Ectodermal cell (in vitro differentiated cells): Measurements from ENCODE around the gene ZBTB7C.

Experiments used
- H3K27ac ChIP-seq: 2 replicates; pipeline ENCODE4 v1.7.0; 2013; ENCODE audit warnings: mild to moderate bottlenecking, low read depth, low read length; ENCODE audit not compliant: insufficient read depth, poor library complexity, severe bottlenecking
- H3K27me3 ChIP-seq: 2 replicates; pipeline ENCODE4 v1.7.0; 2013; ENCODE audit warnings: mild to moderate bottlenecking, low read length; ENCODE audit not compliant: insufficient read depth, control insufficient read depth, poor library complexity, severe bottlenecking
- H3K36me3 ChIP-seq: one replicate; pipeline ENCODE4 v1.7.0; 2013; ENCODE audit warnings: low read length; ENCODE audit not compliant: control insufficient read depth, insufficient read depth
- H3K4me1 ChIP-seq: one replicate; pipeline ENCODE4 v1.7.0; 2013; ENCODE audit warnings: low read length; ENCODE audit not compliant: control insufficient read depth, insufficient read depth
- H3K4me3 ChIP-seq: 2 replicates; pipeline ENCODE4 v1.7.0; 2013; ENCODE audit warnings: low read depth, low read length, control low read depth; ENCODE audit not compliant: insufficient read depth
- H3K9me3 ChIP-seq: 2 replicates; pipeline ENCODE4 v1.7.0; 2013; ENCODE audit warnings: mild to moderate bottlenecking, low read length, moderate library complexity; ENCODE audit not compliant: control insufficient read depth
- WGBS, 2 experiments: methylation state at CpG; one replicate each; pipeline ENCODE4 v1.1.7; 2013; ENCODE audit warnings: missing lambda C conversion rate in 2 of 2; 5-methylcytosine and 5-hydroxymethylcytosine counted together

Gene ZBTB7C

DNA sequence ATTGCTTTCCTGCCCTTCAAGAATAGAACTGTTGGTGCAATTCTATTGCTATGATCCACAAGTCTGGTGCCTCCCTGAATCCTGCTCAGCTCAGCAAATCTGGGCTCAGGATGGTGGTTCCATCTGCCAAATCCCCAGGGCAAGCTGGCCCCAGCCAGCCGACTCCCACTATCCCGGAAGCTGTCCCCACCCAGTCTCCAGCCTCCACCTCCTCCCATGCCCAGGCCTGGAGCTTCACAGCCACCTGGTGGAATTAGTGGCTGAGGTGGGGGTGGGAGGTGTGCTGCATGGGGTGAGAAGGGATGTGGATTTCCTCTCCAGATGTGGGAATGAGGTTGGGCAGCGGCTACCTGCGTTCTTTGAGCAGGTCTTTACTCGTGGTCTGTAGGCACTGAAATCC is 359.4 kb downstream of the ZBTB7C start:
- H3K36me3 ChIP-seq, result no peaks in the 10 kb centered on the region
- no peak overlapping the region for H3K4me3 ChIP-seq
- 90 to 91% methylated on average over 5 of the region's 5 CpGs for WGBS, 2 experiments
- H3K9me3 ChIP-seq, result no peaks in the 10 kb centered on the region
- peaks cover 3% of the 10 kb centered on the region for H3K4me1 ChIP-seq
- no peaks in the 10 kb centered on the region for H3K27me3 ChIP-seq
- H3K27ac ChIP-seq, result no peak overlapping the region

- WGBS, 2 experiments, result 85 to 97% methylated on average over 3 of the region's 3 CpGs
Measured at GRCh38 chr18:48048251-48048650, 360.9 kb downstream of the ZBTB7C start.

GRCh38 chr18:48046843-48047242 is 362.3 kb downstream of the ZBTB7C start:
- Histone ChIP-seq H3K9me3 (no peaks in the 10 kb centered on the region), H3K27ac (no peak overlapping the region), H3K27me3 (no peaks in the 10 kb centered on the region), H3K4me1 (no peaks in the 10 kb centered on the region), H3K4me3 (no peak overlapping the region), H3K36me3 (no peaks in the 10 kb centered on the region)
- 89 to 90% methylated on average over 5 of the region's 5 CpGs for WGBS, 2 experiments

More at GRCh38 chr18:48048251-48048650, 360.9 kb downstream of the ZBTB7C start:
- Histone ChIP-seq H3K36me3 (no peaks in the 10 kb centered on the region), H3K27ac (no peak overlapping the region), H3K9me3 (no peaks in the 10 kb centered on the region), H3K4me1 (no peaks in the 10 kb centered on the region), H3K4me3 (no peak overlapping the region), H3K27me3 (no peaks in the 10 kb centered on the region)

DNA sequence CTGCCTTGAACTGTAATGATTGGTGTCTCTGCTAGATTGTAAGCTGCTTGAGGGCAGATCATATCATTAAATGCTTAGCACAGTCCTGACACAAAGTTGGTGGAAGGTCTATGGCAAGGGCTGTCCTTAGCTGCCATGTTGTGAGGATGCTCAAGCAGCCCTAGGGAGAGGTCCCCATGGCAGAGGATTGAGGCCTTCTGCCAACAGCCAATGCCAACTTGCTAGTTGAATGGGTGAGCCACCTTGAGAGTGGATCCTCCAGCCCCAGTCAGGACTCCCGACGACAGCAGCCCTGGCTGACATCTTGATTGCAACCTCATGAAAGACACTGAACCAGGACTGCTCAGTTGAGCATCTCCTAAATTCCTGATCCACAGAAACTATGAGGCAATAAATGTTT is 363.4 kb downstream of the ZBTB7C start:
- H3K27me3 ChIP-seq, result no peaks in the 10 kb centered on the region
- no peaks in the 10 kb centered on the region for H3K9me3 ChIP-seq
- no peaks in the 10 kb centered on the region for H3K4me1 ChIP-seq
- H3K36me3 ChIP-seq, result no peaks in the 10 kb centered on the region
- H3K4me3 ChIP-seq, result no peak overlapping the region
- WGBS, 2 experiments, result 81 to 91% methylated on average over 2 of the region's 2 CpGs
- no peak overlapping the region for H3K27ac ChIP-seq

GRCh38 chr18:48044944-48045343 is 364.2 kb downstream of the ZBTB7C start:
- no peaks in the 10 kb centered on the region for H3K27me3 ChIP-seq
- no peak overlapping the region for H3K27ac ChIP-seq
- H3K36me3 ChIP-seq, result no peaks in the 10 kb centered on the region
- H3K4me3 ChIP-seq, result no peak overlapping the region
- WGBS, 2 experiments, result 81 to 83% methylated on average over 3 of the region's 3 CpGs
- H3K4me1 ChIP-seq, result no peaks in the 10 kb centered on the region
- H3K9me3 ChIP-seq, result no peaks in the 10 kb centered on the region

DNA sequence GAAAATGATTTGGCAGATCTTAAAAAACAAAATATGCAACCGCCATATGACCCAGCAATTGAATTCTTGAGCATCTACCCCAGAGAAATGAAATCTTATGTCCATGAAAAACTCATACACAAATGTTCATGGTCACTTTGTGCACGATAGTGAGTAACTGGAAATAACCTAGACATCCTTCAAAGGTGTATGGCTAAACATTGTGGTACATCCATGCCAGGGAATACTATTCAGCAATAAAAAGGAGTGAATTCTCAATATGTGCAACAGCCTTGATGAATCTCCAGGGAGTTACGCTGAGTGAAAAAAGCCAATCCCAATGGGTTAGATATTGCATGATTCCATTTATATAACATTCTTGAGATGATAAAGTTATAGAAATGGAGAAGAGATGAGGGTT is 366.0 kb downstream of the ZBTB7C start:
- 92 to 93% methylated on average over 3 of the region's 3 CpGs for whole genome bisulfite sequencing, 2 experiments

GRCh38 chr18:48042431-48042830 is 366.8 kb downstream of the ZBTB7C start:
- Histone ChIP-seq H3K27ac (no peak overlapping the region), H3K4me3 (no peak overlapping the region), H3K36me3 (no peaks in the 10 kb centered on the region), H3K4me1 (no peaks in the 10 kb centered on the region), H3K9me3 (no peaks in the 10 kb centered on the region), H3K27me3 (no peaks in the 10 kb centered on the region)
- WGBS, 2 experiments, result 86 to 96% methylated on average over 3 to 4 of the region's 4 CpGs

More for the DNA sequence above, 366.0 kb downstream of the ZBTB7C start:
- no peaks in the 10 kb centered on the region for H3K4me1 ChIP-seq
- H3K4me3 ChIP-seq, result no peak overlapping the region
- H3K27me3 ChIP-seq, result no peaks in the 10 kb centered on the region
- no peaks in the 10 kb centered on the region for H3K9me3 ChIP-seq
- no peaks in the 10 kb centered on the region for H3K36me3 ChIP-seq
- H3K27ac ChIP-seq, result no peak overlapping the region

DNA sequence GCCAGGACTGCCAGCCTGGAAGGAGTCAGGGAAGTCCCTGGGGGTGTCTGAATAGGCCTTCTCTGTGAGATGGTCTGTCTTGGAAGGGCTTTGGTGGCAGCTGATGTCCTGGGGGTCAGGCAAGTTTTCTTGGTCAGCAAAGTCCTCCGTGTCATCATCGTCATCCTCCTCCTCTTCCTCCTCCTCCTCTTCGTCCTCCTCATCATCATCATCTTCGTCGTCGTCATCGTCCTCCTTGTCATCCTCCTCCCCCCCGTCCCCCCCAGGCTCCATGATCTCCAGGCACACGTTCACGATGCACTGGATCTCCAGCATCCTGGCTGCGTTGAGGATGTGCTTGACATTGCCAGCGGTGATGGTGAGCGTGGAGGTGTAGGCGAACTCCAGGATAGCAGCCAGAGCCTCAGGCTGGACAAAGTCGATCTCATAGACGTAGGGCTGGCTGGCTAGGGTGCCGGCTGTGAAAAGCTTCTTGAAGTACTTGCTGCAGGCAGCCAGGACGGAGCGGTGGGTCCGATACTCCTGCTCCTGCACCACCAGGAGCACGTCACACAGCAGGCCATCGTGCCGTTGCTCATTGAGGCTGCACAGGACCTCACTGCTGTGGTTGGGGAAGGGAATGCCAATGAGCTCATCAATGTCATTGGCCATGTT is 368.6 kb downstream of the ZBTB7C start:
- Histone ChIP-seq H3K4me1 (no peaks in the 10 kb centered on the region), H3K36me3 (no peaks in the 10 kb centered on the region), H3K4me3 (no peak overlapping the region), H3K27ac (no peak overlapping the region), H3K27me3 (no peaks in the 10 kb centered on the region), H3K9me3 (no peaks in the 10 kb centered on the region)
- WGBS, 2 experiments, result 95% methylated on average over 23 of the region's 23 CpGs

GRCh38 chr18:48039769-48040215 is 369.4 kb downstream of the ZBTB7C start:
- Histone ChIP-seq H3K27ac (no peak overlapping the region), H3K4me1 (no peaks in the 10 kb centered on the region), H3K36me3 (no peaks in the 10 kb centered on the region), H3K9me3 (no peaks in the 10 kb centered on the region), H3K27me3 (no peaks in the 10 kb centered on the region), H3K4me3 (no peak overlapping the region)
- 94 to 96% methylated on average over 17 of the region's 17 CpGs for WGBS, 2 experiments

GRCh38 chr18:48038636-48039035 is 370.5 kb downstream of the ZBTB7C start:
- Histone ChIP-seq H3K27me3 (no peaks in the 10 kb centered on the region), H3K4me3 (no peak overlapping the region), H3K36me3 (no peaks in the 10 kb centered on the region), H3K9me3 (no peaks in the 10 kb centered on the region), H3K4me1 (no peaks in the 10 kb centered on the region), H3K27ac (no peak overlapping the region)
- WGBS, 2 experiments, result 95% methylated on average over 6 of the region's 6 CpGs
